Activated CD8-positive, alpha-beta T cell treated with anti-CD3 and anti-CD28 coated beads, Interleukin-2, amount 10 ng/mL, durations not matched to agents 7 days and 5 days (primary cell): ENCODE data around the gene BMP7. TPM values are rescaled to one million over a fixed set of nuclear protein-coding genes. Genes with fewer than 3 reads are reported as not detected.

Experiments
- ATAC-seq: fragments of 150-1000 bp; cut with Tn5 transposase; one replicate; pipeline ENCODE4 v1.10.0; 2021; ENCODE audit warnings: moderate library complexity
- CTCF ChIA-PET: fragments of 350-600 bp; sonication (Branson Sonifier 250); formaldehyde crosslinking; loops from one replicate; lab custom pipeline; 2021; ENCODE audit warnings: antibody characterized with exemption; lab: Charles Lee
- POLR2A ChIA-PET: fragments of 350-600 bp; sonication (Branson Sonifier 250); formaldehyde crosslinking; loops from one replicate; lab custom pipeline; 2021; ENCODE audit warnings: antibody characterized with exemption; lab: Charles Lee
- DNase-seq: peaks from one replicate; pipeline ENCODE4 v3.0.0-alpha.2; 2020
- H3K27ac Mint-ChIP-seq: one replicate; pipeline ENCODE4 v1.8.0; 2021; ENCODE audit warnings: mild to moderate bottlenecking, mixed read lengths
- H3K27me3 Mint-ChIP-seq: one replicate; pipeline ENCODE4 v1.8.0; 2021; ENCODE audit warnings: low read depth, mixed read lengths
- H3K36me3 Mint-ChIP-seq: one replicate; pipeline ENCODE4 v1.8.0; 2021; ENCODE audit warnings: low read depth, mixed read lengths
- H3K4me1 Mint-ChIP-seq: one replicate; pipeline ENCODE4 v1.8.0; 2021; ENCODE audit warnings: low read depth, mixed read lengths
- H3K4me3 Mint-ChIP-seq: one replicate; pipeline ENCODE4 v1.8.0; 2021; ENCODE audit warnings: mild to moderate bottlenecking, mixed read lengths
- H3K9me3 Mint-ChIP-seq: one replicate; pipeline ENCODE4 v1.8.0; 2022; ENCODE audit warnings: mixed read lengths; ENCODE audit not compliant: insufficient read depth
- total RNA-seq, 2 experiments: library from RNA; stranded (reverse); gene quantifications; one replicate each; pipeline ENCODE4 v1.2.3, GENCODE V29; 2021

Gene BMP7
- not detected for total RNA-seq

DNA sequence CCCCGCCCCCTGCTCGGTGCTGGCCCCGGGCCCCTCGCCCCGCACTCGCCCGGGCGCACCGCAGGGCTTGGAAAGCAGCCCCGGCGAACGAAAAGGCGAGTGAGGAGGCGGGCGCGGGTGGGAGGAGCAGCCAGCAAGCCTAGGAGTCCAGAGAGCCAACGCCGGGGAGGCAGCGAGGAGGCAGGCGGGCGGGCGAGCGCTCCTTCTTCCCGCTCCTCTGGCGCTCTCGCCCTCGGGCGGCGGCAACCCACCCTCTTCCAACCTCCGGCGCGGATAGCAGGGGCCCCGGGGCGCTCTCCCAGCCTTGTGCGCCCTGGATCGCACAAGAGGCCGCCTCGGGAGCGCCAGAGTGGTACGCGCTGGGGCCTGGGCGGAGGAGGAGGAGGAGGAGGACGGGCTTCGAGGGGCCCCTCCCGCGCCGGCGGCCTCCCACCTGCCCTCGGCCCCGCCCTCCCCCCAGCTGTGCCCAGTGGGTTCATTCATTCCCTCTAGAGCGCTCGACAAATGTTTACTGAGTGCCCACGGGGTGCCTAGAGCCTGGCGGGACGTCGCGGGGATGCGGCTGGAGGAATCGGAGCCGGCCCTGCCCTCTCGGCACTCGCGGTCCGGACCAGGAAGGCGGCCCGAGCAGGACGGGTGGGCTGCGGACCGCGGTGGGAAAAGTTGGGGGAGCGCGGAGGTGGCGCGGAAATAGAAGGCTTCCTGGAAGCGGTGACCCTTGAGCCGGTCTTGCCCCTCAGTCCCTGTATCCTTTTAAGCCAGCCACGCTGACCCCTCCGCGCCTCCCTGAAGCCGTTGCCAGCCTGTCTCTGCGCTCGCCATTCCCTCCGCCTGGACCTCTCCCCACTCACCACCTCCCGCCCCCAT lies at the start of gene BMP7:
TSS of gene BMP7 (minus strand) at position 351 of the 867 bp plus-strand sequence. CDS start 519 bp downstream, outside the sequence.
- POLR2A ChIA-PET: no interaction called here
- Mint-ChIP-seq H3K27me3 (peaks cover 79% of the 10 kb centered on the region), H3K9me3 (no peaks in the 10 kb centered on the region), H3K36me3 (no peaks in the 10 kb centered on the region), H3K27ac (no peak within 1 kb of the TSS), H3K4me3 (no peak within 1 kb of the TSS), H3K4me1 (no peaks in the 10 kb centered on the region)
- DNase-seq (no peak), ATAC-seq (no peak)
- CTCF ChIA-PET: no interaction called here

GRCh38 chr20:57315976-57316480 lies 49.6 kb upstream of the BMP7 start:
- ATAC-seq: no peak
- no peak for DNase-seq
- Mint-ChIP-seq H3K9me3 (no peaks in the 10 kb centered on the region), H3K27ac (no peak overlapping the region), H3K36me3 (no peaks in the 10 kb centered on the region), H3K4me3 (no peak overlapping the region), H3K4me1 (peaks cover 5% of the 10 kb centered on the region), H3K27me3 (peaks cover 10% of the 10 kb centered on the region)
- ChIA-PET POLR2A (no interaction called here), CTCF (no interaction called here)

DNA sequence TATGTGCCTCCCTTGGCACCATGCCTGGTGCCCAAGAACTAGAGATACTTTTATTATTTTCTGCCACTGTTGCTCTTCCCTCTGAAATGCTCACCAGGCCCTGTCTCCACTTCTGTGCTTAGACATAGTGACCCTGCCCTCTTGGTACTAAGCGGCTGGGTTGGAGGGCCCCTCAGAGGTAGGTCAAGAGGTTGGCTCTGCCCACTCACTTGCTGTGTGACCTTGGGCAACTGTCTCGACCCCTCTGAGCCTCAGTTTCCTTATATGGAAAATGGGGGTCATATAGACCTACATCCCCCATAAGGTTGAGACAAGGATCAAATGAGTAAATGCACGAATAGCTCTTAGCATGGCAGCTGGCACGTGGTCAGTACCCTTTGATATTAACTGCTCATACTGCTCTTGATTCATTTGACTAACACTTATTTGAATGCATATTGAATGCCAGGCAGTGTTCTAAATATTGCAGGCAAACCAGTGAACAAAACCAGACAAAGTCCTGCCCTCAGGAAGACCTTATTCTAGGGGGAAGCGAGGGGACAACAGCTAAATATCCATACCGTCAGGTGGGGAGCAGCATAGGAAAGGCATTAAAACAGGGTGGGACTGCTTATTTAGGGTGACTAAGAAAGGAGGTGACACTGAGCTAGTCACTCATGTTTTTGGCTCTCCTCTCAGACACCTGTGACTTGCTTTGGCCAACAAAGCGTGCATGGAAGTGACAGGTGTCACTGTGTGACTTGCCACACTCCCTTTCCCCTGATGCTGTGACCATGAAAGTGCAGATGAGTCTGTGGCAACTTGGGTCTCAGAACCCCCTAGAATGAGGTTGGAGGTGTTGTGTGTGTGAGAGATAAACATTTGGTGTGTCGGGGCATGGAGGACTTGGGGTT lies 48.9 kb upstream of the BMP7 start:
- POLR2A ChIA-PET: no interaction called here
- Mint-ChIP-seq H3K36me3 (no peaks in the 10 kb centered on the region), H3K4me3 (no peak overlapping the region), H3K27ac (no peak overlapping the region), H3K4me1 (peaks cover 5% of the 10 kb centered on the region), H3K27me3 (peaks cover 9% of the 10 kb centered on the region), H3K9me3 (no peaks in the 10 kb centered on the region)
- CTCF ChIA-PET: no interaction called here
- no peak for DNase-seq
- no peak for ATAC-seq

GRCh38 chr20:57313951-57314350 lies 47.5 kb upstream of the BMP7 start:
- H3K4me1 Mint-ChIP-seq: peaks cover 5% of the 10 kb centered on the region
- ChIA-PET POLR2A (no interaction called here), CTCF (no interaction called here)
- DNase-seq (no peak), ATAC-seq (no peak)
- H3K4me3 Mint-ChIP-seq: no peak overlapping the region
- H3K36me3 Mint-ChIP-seq: no peaks in the 10 kb centered on the region
- no peaks in the 10 kb centered on the region for H3K27me3 Mint-ChIP-seq
- no peak overlapping the region for H3K27ac Mint-ChIP-seq
- no peaks in the 10 kb centered on the region for H3K9me3 Mint-ChIP-seq

GRCh38 chr20:57313230-57313629 lies 46.8 kb upstream of the BMP7 start:
- ATAC-seq: no peak
- Mint-ChIP-seq H3K27me3 (no peaks in the 10 kb centered on the region), H3K9me3 (no peaks in the 10 kb centered on the region), H3K4me3 (no peak overlapping the region), H3K36me3 (no peaks in the 10 kb centered on the region), H3K4me1 (peaks cover 5% of the 10 kb centered on the region), H3K27ac (no peak overlapping the region)
- ChIA-PET CTCF (no interaction called here), POLR2A (no interaction called here)
- no peak for DNase-seq

DNA sequence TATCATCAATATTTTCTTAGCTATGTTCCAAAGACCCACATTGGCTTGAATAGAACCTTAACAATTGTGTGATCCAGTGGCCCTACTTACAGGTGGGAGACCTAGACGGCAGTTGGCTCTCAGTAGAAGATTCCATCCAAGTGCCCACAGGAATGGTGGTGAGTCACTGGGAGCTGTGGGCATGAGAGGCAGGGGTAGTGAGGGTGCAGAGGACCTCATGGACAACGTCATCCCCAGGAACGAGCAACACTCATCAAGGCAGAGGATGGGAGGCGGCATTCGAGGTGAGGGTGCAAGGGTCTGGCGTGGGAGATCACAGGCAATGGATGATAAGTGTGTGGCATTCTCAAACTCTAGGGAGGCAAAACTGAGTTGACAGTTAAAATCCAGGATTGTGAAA lies 45.7 kb upstream of the BMP7 start:
- H3K4me3 Mint-ChIP-seq: no peak overlapping the region
- ChIA-PET POLR2A (no interaction called here), CTCF (no interaction called here)
- H3K4me1 Mint-ChIP-seq: no peaks in the 10 kb centered on the region
- no peaks in the 10 kb centered on the region for H3K36me3 Mint-ChIP-seq
- no peak for ATAC-seq
- H3K9me3 Mint-ChIP-seq: no peaks in the 10 kb centered on the region
- DNase-seq: no peak
- H3K27me3 Mint-ChIP-seq: peaks cover 2% of the 10 kb centered on the region
- H3K27ac Mint-ChIP-seq: no peak overlapping the region

- H3K9me3 Mint-ChIP-seq: no peaks in the 10 kb centered on the region
- no peaks in the 10 kb centered on the region for H3K36me3 Mint-ChIP-seq
- H3K4me3 Mint-ChIP-seq: no peak overlapping the region
- no peak for ATAC-seq
- DNase-seq: no peak
- H3K27me3 Mint-ChIP-seq: peaks cover 2% of the 10 kb centered on the region
- no peak overlapping the region for H3K27ac Mint-ChIP-seq
- CTCF ChIA-PET: no interaction called here
- H3K4me1 Mint-ChIP-seq: no peaks in the 10 kb centered on the region
- POLR2A ChIA-PET: interaction anchor here (0.6 kb wide), 1 partner anchor 132 kb away, joined by 3 read pairs; no protein-coding TSS in a partner anchor
Measured at GRCh38 chr20:57310821-57311514, 44.5 kb upstream of the BMP7 start.

DNA sequence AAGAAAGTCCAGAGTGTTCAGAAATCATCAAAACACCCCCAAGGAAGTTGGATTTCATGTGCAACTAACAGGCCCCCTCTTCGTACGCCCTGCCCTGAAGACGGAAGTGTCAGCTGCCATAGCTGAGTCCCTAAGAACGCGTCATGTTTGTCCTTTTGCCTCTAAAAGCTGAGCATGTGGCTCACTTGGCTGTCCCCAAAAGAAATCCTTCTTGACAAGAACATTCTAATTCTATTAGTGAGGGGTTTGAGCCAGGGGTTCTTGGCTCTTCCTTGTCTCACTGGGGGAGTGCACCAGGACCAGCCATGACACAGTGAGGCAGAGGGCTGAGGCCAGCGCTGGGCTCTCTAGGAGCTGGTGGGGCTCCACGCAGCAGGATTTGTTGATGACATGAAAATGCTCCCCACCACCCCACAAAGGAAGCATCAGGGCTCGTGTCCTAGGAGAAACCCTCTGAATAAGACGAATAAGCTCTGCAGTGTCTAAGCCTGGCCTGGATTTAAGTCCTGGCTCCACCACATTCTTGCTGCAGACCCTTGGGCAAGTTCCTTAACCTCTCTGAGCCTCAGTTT lies 43.2 kb upstream of the BMP7 start:
- no peak overlapping the region for H3K4me3 Mint-ChIP-seq
- H3K9me3 Mint-ChIP-seq: no peaks in the 10 kb centered on the region
- no peak for DNase-seq
- ChIA-PET POLR2A (no interaction called here), CTCF (no interaction called here)
- H3K36me3 Mint-ChIP-seq: no peaks in the 10 kb centered on the region
- H3K4me1 Mint-ChIP-seq: no peaks in the 10 kb centered on the region
- peaks cover 2% of the 10 kb centered on the region for H3K27me3 Mint-ChIP-seq
- no peak overlapping the region for H3K27ac Mint-ChIP-seq
- no peak for ATAC-seq

GRCh38 chr20:57308451-57309271 lies 42.2 kb upstream of the BMP7 start:
- CTCF ChIA-PET: interaction anchor here (1.5 kb wide), 1 partner anchor 901 kb away, joined by 3 read pairs; no protein-coding TSS in a partner anchor
- H3K4me3 Mint-ChIP-seq: no peak overlapping the region
- H3K27ac Mint-ChIP-seq: no peak overlapping the region
- POLR2A ChIA-PET: no interaction called here
- ATAC-seq (no peak), DNase-seq (no peak)
- peaks cover 2% of the 10 kb centered on the region for H3K27me3 Mint-ChIP-seq
- no peaks in the 10 kb centered on the region for H3K4me1 Mint-ChIP-seq
- H3K9me3 Mint-ChIP-seq: no peaks in the 10 kb centered on the region
- no peaks in the 10 kb centered on the region for H3K36me3 Mint-ChIP-seq

DNA sequence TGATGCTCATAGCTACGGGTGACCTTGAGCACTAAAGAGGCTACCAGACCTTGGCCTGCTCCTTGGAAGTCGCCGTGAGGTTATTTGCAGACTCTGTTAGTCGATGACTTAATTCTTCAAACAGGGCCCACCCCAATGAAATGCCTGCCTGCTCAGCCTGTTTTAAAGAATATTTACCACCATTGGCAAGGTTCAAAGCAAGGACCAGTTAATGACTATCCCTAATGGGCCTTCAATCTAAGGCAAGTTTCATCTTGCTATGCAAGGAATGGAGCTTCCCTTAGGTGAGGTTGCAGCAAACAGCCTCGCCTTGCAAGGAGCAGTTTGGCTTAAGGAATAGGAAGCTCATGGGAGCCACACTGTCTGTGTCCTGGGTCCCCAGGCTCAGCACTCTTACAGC lies 40.3 kb upstream of the BMP7 start:
- Mint-ChIP-seq H3K4me1 (no peaks in the 10 kb centered on the region), H3K9me3 (no peaks in the 10 kb centered on the region), H3K4me3 (no peak overlapping the region), H3K36me3 (no peaks in the 10 kb centered on the region), H3K27ac (no peak overlapping the region), H3K27me3 (peaks cover 2% of the 10 kb centered on the region)
- CTCF ChIA-PET: interaction anchor here (1.2 kb wide), 1 partner anchor 26 kb away, joined by 3 read pairs; no protein-coding TSS in a partner anchor
- ATAC-seq: no peak
- POLR2A ChIA-PET: no interaction called here
- DNase-seq: no peak

GRCh38 chr20:57301026-57301425 lies 34.6 kb upstream of the BMP7 start:
- no peak for DNase-seq
- POLR2A ChIA-PET: no interaction called here
- Mint-ChIP-seq H3K4me1 (no peaks in the 10 kb centered on the region), H3K9me3 (no peaks in the 10 kb centered on the region), H3K27me3 (peaks cover 3% of the 10 kb centered on the region), H3K4me3 (no peak overlapping the region), H3K36me3 (no peaks in the 10 kb centered on the region), H3K27ac (no peak overlapping the region)
- CTCF ChIA-PET: no interaction called here
- no peak for ATAC-seq
